HG03521 (cell line): Measurements from ENCODE around the gene HELB.

Experiments used
- ATAC-seq: cut with Tn5 transposase; IDR thresholded peaks from one replicate; pipeline ENCODE4 v1.9.1; 2021; ENCODE audit warnings: mild to moderate bottlenecking, moderate library complexity; ENCODE audit not compliant: unreplicated experiment

HELB gene

DNA sequence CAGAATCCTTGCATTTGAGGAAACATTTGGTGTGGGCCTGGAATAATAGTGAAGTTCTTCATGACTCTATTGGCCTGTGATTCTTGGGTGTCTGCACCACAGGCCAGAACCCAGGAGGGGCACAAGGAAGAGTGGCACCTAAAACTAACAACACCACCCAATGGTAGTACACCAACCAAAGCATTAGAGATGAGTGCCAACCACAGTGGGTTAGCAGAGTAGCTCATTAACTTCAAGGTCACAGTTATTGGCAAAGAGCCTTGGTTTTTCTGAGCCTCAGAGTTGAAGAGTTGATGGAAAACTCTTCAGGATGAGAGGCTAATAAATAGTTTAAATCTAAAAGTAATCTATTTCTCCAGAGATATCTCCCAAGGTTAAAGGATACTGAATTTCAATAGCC, 57.0 kb downstream of the HELB start:
- ATAC-seq, result no peak

DNA sequence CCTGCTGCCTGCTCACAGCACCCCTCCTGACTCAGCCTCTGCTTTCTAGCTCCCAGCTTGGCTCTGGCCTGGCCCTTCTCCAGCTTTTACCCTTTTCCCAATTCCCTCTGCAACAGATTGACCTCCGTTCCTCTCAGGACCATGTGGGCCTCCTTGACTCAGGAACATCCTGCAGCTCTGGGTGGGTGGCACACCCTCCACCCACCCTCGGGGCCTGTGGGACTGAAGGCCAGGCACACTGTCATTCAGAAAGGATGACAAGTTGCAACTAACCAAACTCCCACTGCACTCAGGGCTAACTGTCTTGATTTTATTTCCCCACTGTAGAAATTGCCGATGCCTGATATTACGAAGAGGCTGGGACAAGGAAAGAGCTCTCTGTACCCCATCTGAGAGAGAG, 59.4 kb downstream of the HELB start:
- ATAC-seq, result no peak

GRCh38 chr12:66365718-66366490, 63.6 kb downstream of the HELB start:
- no peak for ATAC-seq

DNA sequence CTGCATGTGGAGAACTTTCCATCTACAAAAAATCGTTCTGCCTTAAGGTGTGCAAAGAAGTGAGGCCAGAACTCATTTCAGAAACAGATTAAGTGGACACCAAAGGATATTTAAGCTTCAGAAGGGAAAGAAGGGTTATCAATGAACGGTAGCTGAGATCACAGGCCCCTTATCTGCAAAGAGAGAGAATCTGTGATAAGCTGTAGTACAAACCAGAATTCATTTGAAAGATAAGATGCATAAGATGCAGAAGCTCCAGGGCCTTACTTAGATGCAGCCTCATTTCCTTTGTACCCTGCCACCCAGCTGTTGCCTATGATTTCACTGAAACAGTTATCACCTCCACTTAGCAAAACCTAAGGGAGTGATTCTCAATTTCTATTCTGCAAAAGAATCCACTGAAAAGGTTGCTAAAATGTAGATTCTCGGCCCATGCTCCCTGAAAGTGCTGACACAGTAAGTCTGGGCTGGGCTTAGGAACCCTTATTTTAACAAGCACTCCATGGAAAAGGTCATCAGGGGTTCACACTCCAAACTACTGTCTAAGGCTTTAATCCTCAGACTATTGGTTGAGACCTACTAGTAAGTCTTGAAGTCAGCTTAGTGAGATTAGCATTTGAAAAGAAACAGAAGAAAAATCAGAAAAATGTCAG, 64.8 kb downstream of the HELB start:
- no peak for ATAC-seq

GRCh38 chr12:66371982-66372381, 69.7 kb downstream of the HELB start:
- no peak for ATAC-seq

DNA sequence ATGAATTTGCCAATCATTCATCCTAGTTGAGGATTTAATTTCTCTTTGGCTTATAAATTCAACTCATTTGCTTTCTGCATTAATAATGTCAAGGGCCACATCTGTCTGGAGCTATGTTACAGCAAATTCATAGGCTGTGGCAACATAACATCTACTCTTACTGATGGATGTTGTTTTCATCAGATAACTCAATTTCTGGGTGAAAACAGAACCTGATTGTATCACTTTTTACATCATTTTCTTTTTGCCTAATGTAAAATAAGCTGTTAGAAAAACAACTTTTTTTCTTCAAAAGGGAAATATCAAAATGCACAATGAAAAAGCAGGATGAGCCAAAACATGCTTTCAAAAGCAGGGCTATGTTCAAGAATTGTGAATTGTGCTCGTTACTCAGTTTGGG, 73.3 kb downstream of the HELB start:
- ATAC-seq, result no peak

DNA sequence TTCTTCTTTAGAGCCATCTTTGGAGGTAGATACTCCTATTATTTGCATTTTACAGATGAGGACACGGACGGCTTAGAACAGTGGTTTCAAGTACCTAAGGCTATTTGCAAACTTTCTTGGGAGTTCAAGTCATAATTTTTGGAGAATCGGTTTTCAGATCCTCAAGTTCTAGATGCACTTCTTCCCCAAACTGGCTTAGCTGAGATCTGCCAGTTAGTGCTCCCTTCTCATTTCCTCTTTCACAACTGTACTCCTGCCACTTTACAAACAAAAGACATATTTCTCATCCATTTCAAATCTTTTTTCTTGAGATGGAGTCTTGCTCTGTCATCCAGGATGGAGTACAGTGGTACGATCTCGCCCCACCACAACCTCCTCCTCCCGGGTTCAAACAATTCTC, 77.3 kb downstream of the HELB start:
- no peak for ATAC-seq

DNA sequence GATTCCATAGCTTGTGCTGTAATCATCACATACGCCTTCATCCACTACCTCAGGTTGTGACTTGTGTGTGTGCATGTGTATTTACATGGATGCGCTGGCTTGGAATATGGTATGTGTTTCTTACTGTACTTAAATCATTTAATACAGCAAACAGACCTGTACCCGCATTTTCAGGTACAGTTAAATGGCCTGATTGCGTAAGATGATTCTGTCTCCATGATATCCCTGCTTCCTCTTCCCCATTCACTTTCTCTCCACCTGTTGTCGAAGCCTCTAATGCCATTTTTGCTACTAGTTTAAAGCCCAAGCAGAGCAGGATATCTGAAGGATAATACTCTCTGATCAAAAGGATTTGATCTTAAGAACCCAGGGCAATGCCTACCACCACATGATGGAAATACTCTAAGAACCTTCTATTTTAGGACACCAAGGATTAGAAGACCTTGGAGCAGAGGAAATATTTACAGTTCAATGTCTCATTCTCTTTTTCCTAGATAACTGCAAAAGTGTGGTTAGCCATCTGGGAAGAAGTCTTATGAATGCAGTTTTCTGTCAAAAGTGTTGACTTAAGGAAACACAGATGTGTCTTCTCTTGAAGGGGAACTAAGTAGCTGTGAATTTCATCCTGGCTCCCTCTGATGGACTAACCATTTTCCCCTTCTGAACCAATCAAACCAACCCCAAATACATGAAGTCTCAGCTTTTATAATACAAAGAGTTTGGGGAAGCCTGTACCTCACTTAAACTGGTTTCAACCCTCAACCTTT, 78.7 kb downstream of the HELB start:
- ATAC-seq, result no peak

DNA sequence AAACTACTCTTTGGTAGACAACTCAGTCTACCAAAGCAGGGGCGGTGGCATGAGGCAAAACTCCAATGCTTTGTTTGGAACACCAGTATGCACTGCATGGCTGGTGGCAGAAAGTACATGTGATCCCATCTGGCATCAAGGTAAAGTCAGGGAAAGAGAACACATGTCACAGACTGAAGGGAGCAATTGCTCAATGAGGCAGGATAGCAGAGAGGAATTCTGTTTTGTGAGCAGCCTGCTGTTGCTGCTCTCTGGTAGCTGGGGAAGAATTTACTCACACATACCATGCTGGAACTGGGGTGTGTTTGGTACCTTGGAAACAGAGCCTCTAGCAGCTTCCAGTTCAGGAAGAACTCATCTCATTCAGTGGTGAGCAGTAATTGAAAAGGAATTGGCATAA, 84.8 kb downstream of the HELB start:
- no peak for ATAC-seq
